Body of pancreas (tissue), 4 donors: ENCODE data around the gene NEDD4L.

Experiments used
- CTCF ChIP-seq, 7 experiments: fragments of 450-650 bp in 4 of 7; fragments of 200-600 bp in 3 of 7; sonication (generic) in 3 of 7; IDR thresholded peaks; one replicate each; pipeline ENCODE4 v1.5.1; 2016 to 2019; ENCODE audit warnings: antibody characterized with exemption in 7 of 7
- POLR2A ChIP-seq, 3 donors: fragments of 450-650 bp; IDR thresholded peaks; one replicate each; pipeline ENCODE4 v1.6.1; 2016; ENCODE audit warnings: antibody characterized with exemption in 3 of 3, mild to moderate bottlenecking in 2 of 3

GRCh38 chr18:58057291-58057965 lies 13.4 kb downstream of the NEDD4L start:
- TF ChIP-seq CTCF (IDR thresholded peaks at IDR 0.05) (no peak), POLR2A (IDR thresholded peaks at IDR 0.05) (no peak)
